GM19351 (cell line): ENCODE measurements around the gene IPPK.
"Not testable (repeated sequence)": the region's sequence is repeated elsewhere in the genome, so short reads cannot be mapped to it uniquely, and the experiment has no call there.

Source experiments
- ATAC-seq: cut with Tn5 transposase; IDR thresholded peaks from one replicate; pipeline ENCODE4 v1.9.1; 2021; ENCODE audit warnings: mild to moderate bottlenecking, moderate library complexity; ENCODE audit not compliant: unreplicated experiment

Gene IPPK

DNA sequence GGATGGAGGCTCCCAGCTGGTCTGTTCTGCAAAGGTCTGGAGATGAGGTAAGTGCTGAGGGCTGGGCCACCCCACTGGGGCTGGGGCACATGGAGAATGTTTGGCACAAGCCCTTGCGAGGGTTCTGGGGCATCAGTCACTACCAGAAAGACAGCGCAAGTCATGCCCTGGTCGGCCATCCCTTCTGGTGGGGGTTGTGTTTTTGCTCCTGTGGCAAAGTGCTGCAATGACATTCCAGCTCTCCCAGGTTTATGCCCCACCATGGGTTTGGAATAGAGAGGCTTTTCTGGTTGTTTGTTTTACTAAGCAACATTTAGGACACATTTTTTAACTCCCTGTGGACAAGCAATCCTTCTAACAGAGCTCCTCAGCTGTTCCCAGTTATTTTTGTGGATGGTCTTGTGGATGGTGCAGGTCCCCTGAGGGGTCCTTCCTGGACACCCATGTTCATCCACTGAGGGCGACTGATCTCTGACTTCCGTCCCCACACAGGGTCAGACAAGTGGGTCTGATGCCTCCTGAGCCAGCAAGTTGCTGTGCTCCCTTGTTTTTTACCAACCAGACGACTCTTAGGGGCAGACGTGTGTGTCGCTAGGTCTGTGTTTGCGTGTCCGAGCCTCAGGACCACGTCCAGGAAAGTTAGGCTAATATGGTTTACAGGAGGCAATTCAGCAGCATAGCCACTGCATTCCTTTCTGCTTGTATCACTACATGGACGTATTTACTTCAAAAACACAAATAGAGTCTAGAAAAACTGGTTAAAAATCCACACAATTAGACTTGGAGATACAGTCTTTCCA, 69.3 kb downstream of the IPPK start:
- no peak for ATAC-seq

GRCh38 chr9:92599938-92600461, 69.9 kb downstream of the IPPK start:
- ATAC-seq, result no peak

DNA sequence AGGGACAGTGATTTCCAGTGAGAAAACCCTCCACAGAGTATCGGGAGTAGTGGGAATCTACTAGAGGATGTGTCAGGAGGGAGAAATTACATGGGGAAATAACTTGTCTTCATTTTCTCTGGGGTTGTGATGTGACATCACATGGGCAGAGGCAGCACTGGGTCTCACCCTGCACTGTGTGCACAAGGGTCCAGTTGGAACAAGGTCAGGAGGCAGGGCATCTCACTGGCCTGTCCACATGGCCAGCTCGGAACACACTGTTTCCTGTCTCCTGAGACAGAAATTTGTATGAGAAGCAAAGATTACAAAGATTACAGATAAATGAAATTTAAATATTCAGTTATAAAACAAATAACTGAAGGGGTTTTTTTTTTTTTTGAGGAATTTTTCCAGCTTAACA, 71.5 kb downstream of the IPPK start:
- no peak for ATAC-seq

DNA sequence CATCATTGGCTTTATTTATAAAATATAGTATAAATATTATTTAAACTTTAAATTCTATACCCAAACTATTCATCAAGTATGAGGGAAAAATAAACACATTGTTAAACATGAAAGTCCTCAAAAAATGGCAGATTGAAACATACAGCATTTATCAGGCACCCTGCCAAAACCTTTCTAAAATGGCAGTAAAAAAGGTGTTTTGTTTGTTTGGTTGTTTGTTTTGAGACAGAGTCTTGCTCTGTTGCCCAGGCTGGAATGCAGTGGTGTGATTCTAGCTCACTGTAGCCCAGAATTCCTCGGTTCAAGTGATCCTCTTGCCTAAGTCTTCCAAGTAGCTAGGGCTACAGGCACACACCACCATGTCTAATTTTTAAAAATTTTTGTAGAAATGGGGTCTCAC, 74.0 kb downstream of the IPPK start:
- ATAC-seq, result no peak

DNA sequence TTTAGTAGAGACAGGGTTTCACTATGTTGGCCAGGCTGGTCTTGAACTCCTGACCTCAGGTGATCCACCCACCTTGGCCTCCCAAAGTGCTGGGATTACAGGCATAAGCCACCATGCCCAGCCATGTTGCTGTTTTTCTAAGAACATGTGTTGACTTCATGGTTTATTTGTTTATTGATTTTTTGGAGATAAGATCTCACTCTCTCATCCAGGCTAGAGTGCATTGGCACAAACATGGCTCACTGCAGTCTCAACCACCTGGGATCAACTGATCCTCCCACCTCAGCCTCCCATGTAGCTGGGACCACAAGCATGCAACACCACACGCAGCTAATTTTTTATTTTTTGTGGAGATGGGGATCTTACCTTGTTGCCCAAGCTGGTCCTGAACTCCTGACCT, 74.9 kb downstream of the IPPK start:
- ATAC-seq, result not testable (repeated sequence)

- no peak for ATAC-seq
Measured at GRCh38 chr9:92592946-92593861, 76.7 kb downstream of the IPPK start.

- no peak for ATAC-seq
Measured at GRCh38 chr9:92592537-92592936, 77.4 kb downstream of the IPPK start.

- ATAC-seq, result no peak
Measured at GRCh38 chr9:92590377-92590776, 79.6 kb downstream of the IPPK start.

- no peak for ATAC-seq
Measured at GRCh38 chr9:92589923-92590322, 80.0 kb downstream of the IPPK start.

- ATAC-seq, result no peak
Measured at GRCh38 chr9:92576175-92576574, 93.8 kb downstream of the IPPK start.

DNA sequence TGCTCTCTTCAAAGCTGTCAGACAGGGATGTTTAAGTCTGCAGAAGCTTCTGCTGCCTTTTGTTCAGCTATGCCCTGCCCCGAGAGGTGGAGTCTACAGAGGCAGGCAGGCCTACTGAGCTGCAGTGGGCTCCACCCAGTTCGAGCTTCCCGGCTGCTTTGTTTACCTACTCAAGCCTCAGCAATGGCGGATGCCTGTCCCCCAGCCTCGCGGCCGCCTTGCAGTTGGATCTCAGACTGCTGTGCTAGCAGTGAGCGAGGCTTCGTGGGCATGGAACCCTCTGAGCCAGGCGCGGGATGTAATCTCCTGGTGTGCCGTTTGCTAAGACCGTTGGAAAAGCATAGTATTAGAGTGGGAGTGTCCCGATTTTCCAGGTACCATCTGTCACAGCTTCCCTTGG, 96.3 kb downstream of the IPPK start:
- not testable (repeated sequence) for ATAC-seq

GRCh38 chr9:92571871-92572270, 98.1 kb downstream of the IPPK start:
- not testable (repeated sequence) for ATAC-seq

DNA sequence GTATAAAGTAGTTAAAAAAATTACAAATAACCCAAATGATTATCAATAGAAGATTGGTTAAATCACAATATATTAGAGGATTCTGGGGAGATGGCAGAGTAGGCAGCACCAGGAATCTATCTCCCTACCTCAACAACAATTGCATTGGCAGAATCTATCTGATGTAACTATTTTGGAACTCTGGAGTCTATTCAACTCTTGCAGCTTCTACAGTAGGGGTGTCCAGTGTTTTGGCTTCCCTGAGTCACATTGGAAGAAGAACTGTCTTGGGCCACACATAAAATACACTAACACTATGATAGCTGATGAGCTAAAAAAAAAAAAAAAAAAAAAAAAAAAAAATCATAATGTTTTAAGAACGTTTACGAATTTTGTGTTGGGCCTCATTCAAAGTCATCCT, 104.9 kb downstream of the IPPK start:
- no peak for ATAC-seq

DNA sequence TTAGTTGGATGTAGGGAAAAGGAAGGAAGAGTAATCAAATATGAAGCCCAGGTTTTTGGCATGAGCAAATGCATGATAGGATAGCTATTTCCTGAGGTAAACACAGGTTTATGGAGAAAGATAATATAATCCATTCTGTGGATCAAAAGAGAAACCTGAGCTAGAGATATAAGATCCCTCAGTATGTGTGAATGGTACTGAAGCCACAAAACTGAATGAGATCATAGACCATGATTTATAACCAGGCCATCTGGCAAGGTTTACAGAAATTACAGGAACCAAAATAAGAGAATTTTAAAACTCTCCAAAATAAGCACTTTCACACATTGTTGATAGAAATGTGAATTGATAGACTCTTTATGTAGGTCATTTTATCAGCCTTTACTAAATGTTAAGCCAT, 105.4 kb downstream of the IPPK start:
- ATAC-seq, result no peak
